ENCODE results near the gene RMC1.
"Not testable (repeated sequence)": the region's sequence is repeated elsewhere in the genome, so short reads cannot be mapped to it uniquely, and the experiment has no call there.

RMC1 gene

GRCh38 chr18:23503038-23503962, at the start of gene RMC1:
Gene RMC1, plus strand, starts transcription at chr18:23503511. Its CDS starts 108 bp downstream, at chr18:23503619.
- DNase-seq: peak; percentile 78 to 90

GRCh38 chr18:23453680-23454058, 49.6 kb upstream of the RMC1 start:
- DNase-seq: no peak

GRCh38 chr18:23456835-23457234, 46.5 kb upstream of the RMC1 start:
- no peak for DNase-seq

GRCh38 chr18:23458830-23459529, 44.3 kb upstream of the RMC1 start:
- DNase-seq: peak; percentile 51 to 83

GRCh38 chr18:23459530-23459921, 43.8 kb upstream of the RMC1 start:
- no peak for DNase-seq

- no peak for DNase-seq
These were observed 42.7 kb upstream of the RMC1 start for GRCh38 chr18:23460285-23461273.

GRCh38 chr18:23462876-23463275, 40.4 kb upstream of the RMC1 start:
- no peak for DNase-seq

GRCh38 chr18:23468753-23469459, 34.4 kb upstream of the RMC1 start:
- no peak for DNase-seq

GRCh38 chr18:23470620-23471387, 32.5 kb upstream of the RMC1 start:
- no peak for DNase-seq

GRCh38 chr18:23471486-23471885, 31.8 kb upstream of the RMC1 start:
- DNase-seq: no peak

GRCh38 chr18:23479829-23480505, 23.3 kb upstream of the RMC1 start:
- no peak for DNase-seq

GRCh38 chr18:23484561-23485182, 18.6 kb upstream of the RMC1 start:
- DNase-seq: peak; percentile 75 to 94

GRCh38 chr18:23485386-23485785, 17.9 kb upstream of the RMC1 start:
- no peak for DNase-seq

- DNase-seq: no peak
These were observed 15.4 kb upstream of the RMC1 start for GRCh38 chr18:23487738-23488570.

GRCh38 chr18:23489586-23489985, 13.7 kb upstream of the RMC1 start:
- DNase-seq: not testable (repeated sequence)

GRCh38 chr18:23493654-23494053, 9.7 kb upstream of the RMC1 start:
- peak; percentile 49 to 63 for DNase-seq

- DNase-seq: no peak
These were observed 8.3 kb upstream of the RMC1 start for GRCh38 chr18:23494992-23495391.

- DNase-seq: no peak
These were observed 7.4 kb upstream of the RMC1 start for GRCh38 chr18:23495723-23496440.

- no peak for DNase-seq
These were observed 5.2 kb upstream of the RMC1 start for GRCh38 chr18:23498117-23498516.

Measured in NCI-H524 (cell line).